ENCODE data around the gene OPA1. TPM values are rescaled to one million over a fixed set of nuclear protein-coding genes. Genes with fewer than 3 reads are reported as not detected.
A peak's percentile ranks its signal among the peaks of the same experiment; 100 is the strongest.

The OPA1 gene
- total and polyA plus RNA-seq, 10 donors: 9.8 to 58.2 (median 50.1) TPM

DNA sequence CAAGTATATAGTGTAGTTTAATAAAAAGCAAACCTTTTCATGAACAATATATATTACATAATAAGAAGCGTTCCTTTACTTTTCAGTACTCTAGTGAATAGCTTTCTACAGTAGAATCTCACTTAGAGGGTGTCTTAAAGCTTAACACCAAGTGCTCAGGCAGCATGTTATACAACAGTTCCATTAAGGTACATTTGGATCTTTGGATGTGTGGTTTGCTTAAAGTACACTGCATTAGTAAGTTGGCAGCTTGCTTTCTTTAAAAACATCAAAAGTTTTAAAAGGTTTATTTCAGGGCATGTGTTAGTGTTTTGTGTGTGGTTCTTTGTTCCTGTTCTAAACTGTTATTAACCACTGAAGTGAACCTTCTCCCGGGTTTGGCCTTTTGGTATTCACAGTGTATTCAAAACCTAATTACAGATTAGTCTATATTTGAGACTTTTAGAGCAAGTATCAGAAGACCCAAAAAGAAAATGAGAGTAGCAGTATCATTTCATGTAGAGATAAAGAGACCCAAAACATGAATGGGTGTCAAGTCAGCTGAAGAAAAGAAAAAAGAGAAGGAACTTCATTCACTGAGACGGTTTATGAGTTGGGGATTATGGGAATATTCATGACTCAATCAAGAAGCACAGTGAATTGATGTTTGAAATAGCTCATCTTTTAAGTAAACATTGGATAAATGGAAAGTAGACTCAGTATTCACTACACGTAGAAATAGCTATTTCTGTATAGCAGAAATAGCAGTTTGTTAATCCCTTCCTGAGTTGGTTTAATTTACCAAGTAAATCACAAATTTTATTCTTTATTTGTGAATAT is 93.9 kb downstream of the OPA1 start:
- DNase-seq: no peak
- Histone ChIP-seq H3K27ac (no peak overlapping the region), H3K4me1 (no peaks in the 10 kb centered on the region), H3K9me3 (no peaks in the 10 kb centered on the region), H3K27me3 (replicated peaks in 1 of 7) (no peaks in the 10 kb centered on the region), H3K4me3 (no peak overlapping the region), H3K36me3 (peaks cover 0 to 50% (median 4%) of the 10 kb centered on the region in 6 donors)
- intact Hi-C loops (cut with DNase I; ENCODE audit: low total_unique reads): no loop called here
- 64 to 77% (median 75%) methylated on average over 4 of the region's 4 CpGs for WGBS, 5 donors
- no peak for TF ChIP-seq POLR2A (IDR thresholded peaks at IDR 0.05)
- no peak for TF ChIP-seq POLR2AphosphoS5 (IDR thresholded peaks at IDR 0.05)

DNA sequence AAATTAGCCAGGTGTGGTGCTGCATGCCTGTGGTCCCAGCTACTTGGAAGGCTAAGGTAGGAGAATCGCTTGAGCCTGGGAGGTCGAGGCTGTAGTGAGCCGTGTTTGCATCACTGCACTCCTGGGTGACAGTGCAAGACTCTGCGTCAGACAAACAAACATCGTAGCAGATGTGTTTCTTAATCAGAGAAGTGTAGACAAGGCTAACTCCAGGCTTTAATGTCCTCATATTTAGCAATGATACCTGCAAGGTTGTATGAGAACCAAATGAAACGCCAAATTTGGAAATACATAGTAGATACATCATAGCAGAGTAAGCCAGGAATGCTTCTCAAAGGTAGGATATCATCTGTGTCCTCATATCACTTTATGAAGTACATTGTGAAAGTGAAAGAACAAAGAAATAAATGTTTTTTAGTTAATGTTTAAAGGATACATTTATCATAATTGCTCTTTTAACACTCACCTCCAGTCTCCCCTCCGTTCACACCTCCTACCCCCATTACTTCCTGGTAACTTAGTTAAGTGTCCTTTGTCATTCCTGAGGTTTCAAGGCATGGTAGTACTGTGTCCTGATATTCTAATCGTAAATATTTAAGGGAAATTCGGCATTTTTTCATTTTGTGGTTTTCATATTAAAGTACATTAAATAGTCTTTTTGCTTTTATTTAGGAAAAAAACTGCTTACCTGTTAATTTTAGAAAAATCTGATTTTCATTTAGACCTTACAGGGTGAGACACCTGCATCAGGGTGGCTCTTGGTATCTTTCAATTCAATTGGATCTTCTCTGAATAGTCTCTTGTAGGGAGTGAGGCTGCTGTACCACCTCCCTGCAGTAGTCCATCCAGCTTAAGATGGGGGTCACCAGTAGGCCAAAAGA is 96.1 kb downstream of the OPA1 start:
- peaks cover 0 to 51% (median 17%) of the 10 kb centered on the region in 6 donors for H3K36me3 ChIP-seq
- peaks cover 0 to 15% (median 0%) of the 10 kb centered on the region in 6 donors for H3K4me1 ChIP-seq
- no peak for DNase-seq
- no peaks in the 10 kb centered on the region for H3K27me3 ChIP-seq (replicated peaks in 1 of 7)
- TF ChIP-seq, protein P1, sequence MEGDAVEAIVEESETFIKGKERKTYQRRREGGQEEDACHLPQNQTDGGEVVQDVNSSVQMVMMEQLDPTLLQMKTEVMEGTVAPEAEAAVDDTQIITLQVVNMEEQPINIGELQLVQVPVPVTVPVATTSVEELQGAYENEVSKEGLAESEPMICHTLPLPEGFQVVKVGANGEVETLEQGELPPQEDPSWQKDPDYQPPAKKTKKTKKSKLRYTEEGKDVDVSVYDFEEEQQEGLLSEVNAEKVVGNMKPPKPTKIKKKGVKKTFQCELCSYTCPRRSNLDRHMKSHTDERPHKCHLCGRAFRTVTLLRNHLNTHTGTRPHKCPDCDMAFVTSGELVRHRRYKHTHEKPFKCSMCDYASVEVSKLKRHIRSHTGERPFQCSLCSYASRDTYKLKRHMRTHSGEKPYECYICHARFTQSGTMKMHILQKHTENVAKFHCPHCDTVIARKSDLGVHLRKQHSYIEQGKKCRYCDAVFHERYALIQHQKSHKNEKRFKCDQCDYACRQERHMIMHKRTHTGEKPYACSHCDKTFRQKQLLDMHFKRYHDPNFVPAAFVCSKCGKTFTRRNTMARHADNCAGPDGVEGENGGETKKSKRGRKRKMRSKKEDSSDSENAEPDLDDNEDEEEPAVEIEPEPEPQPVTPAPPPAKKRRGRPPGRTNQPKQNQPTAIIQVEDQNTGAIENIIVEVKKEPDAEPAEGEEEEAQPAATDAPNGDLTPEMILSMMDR (IDR thresholded peaks at IDR 0.05 in 8 of 11, conservative IDR thresholded peaks at IDR 0.05 in 3 of 11): no peak
- TF ChIP-seq POLR2A (IDR thresholded peaks at IDR 0.05) (no peak), POLR2AphosphoS5 (IDR thresholded peaks at IDR 0.05) (no peak)
- no peaks in the 10 kb centered on the region for H3K9me3 ChIP-seq
- 87 to 96% (median 91%) methylated on average over 9 of the region's 9 CpGs for WGBS, 5 donors
- intact Hi-C loops (cut with DNase I; ENCODE audit: low total_unique reads): no loop called here
- H3K27ac ChIP-seq: no peak overlapping the region
- H3K4me3 ChIP-seq: no peak overlapping the region

DNA sequence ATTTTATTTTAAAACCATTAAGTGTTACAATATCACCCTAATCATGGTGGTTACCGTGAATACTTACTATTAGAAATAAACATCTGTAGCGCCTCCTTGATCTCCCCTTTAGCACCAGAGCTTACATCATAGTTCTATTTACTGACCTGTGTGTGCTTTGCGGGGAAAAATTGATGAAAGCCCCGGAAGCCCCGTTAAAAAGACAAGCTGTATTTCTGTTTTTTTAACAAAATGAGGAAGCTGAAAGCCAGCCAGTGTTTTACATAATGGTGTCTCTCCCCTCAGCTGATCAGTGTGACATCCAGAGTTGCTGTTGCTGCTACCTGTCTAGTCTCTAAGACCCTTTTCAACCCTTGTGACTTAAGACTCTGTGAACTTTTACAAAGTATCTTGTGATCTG is 100.8 kb downstream of the OPA1 start:
- Histone ChIP-seq H3K4me1 (peaks cover 0 to 19% (median 0%) of the 10 kb centered on the region in 6 donors), H3K27me3 (replicated peaks in 1 of 7) (no peaks in the 10 kb centered on the region), H3K27ac (peak overlapping the region in 6 of 8 donors; percentile 14 to 63 (median 44)), H3K36me3 (peaks cover 0 to 75% (median 27%) of the 10 kb centered on the region in 6 donors), H3K4me3 (no peak overlapping the region), H3K9me3 (no peaks in the 10 kb centered on the region)
- no peak for DNase-seq
- intact Hi-C loops (cut with DNase I; ENCODE audit: low total_unique reads): no loop called here
- TF ChIP-seq POLR2A (IDR thresholded peaks at IDR 0.05) (no peak), POLR2AphosphoS5 (IDR thresholded peaks at IDR 0.05) (no peak)
- TF ChIP-seq, protein P1 (IDR thresholded peaks at IDR 0.05 in 8 of 11, conservative IDR thresholded peaks at IDR 0.05 in 3 of 11): no peak
- WGBS, 5 donors: 34 to 51% (median 47%) methylated on average over 5 of the region's 5 CpGs

DNA sequence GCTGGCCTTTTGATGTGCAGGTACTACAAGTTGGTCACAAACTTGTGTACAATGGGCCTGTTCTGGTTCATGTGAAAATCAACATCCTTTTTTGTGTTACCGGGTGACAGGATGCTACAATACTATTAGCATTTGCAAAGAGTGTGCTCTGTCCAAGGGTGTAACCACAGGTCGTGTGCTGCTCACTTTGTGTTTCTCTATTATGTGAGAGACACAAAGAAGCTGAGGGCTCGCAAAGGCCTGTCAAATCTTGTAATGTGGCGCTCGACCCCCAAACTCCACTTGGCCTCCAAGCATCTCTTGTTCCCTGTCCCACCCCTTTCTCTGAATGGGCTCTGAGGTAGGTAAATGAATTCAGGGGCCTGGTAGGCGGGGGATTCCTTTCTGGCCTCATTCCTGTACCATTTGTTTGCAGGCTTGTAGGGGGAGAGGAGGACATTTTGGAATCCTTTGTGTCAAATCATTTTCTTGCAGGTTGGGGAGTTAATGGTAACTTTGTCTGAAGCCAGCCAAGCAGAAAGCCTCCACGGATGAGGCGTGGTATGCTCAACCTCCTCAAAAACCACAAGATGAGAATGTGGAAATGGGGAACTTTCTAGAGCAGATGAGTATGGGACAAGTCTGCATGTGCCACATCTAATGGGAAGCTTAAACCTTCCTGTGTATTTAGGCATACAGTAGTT is 109.1 kb downstream of the OPA1 start:
- Histone ChIP-seq H3K36me3 (peaks cover 0 to 22% (median 0%) of the 10 kb centered on the region in 6 donors), H3K9me3 (no peaks in the 10 kb centered on the region), H3K4me1 (peaks cover 0 to 22% (median 9%) of the 10 kb centered on the region in 6 donors), H3K4me3 (no peak overlapping the region), H3K27ac (peak overlapping the region in 2 of 8 donors; percentile 8 to 36), H3K27me3 (replicated peaks in 1 of 7) (no peaks in the 10 kb centered on the region)
- WGBS, 5 donors: 70 to 80% (median 76%) methylated on average over 8 of the region's 8 CpGs
- TF ChIP-seq POLR2AphosphoS5 (IDR thresholded peaks at IDR 0.05): no peak
- TF ChIP-seq, protein P1 (IDR thresholded peaks at IDR 0.05 in 8 of 11, conservative IDR thresholded peaks at IDR 0.05 in 3 of 11): no peak
- TF ChIP-seq POLR2A (IDR thresholded peaks at IDR 0.05): no peak
- intact Hi-C loops (cut with DNase I; ENCODE audit: low total_unique reads): no loop called here
- DNase-seq: no peak

Measured in spleen (tissue), 11 donors.